ENCODE measurements around the gene KCNN3. TPM values are rescaled to one million over a fixed set of nuclear protein-coding genes. Genes with fewer than 3 reads are reported as not detected.

Gene KCNN3
- total RNA-seq, 5 donors from 2014 or later (not counting 1 experiment from before 2014, with no cell fraction given) = 0.03 to 0.23 (median 0.18) TPM

DNA sequence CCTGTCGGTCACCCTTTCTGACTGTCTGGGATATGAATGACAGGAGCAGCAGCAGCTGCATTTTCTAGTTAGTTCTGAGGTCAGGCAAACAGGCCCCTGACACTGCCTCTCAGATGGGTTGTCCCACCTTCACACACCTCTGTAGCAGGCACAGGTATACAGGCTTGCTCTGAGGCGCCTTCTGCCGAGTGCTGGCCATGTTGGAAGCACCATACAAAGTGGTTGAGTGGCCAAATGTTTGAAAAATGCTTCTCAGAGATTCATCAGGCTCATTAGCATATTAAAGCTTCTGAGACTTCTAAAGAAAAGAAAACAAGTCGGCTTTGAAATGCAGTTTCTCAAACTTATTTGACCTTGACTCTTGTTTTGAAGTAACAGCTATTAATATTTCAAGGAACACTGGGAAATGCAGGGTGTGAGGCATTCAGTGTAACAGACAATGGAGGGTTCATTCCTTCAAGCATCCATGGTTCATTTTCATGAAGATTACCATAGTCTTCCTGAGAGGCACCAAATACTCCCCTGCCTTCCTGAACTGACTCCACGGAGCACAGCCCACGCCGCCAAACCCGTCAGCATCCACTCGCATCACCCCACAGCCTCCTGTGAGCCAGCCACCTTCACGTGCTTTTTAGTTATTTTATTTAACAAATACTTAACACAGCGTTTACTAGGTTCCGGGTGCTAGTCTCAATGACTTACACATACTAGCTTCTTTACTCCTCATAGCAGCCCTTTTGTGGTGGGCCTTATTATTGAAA, 81.8 kb downstream of the KCNN3 start:
- Histone ChIP-seq H3K27me3 (replicated peaks in 1 of 2; ENCODE audit: control insufficient read depth in 2 of 2, extremely low read depth in 1 of 2, insufficient read depth in 2 of 2, low read length in 1 of 2) (no peaks in the 10 kb centered on the region), H3K36me3 (ENCODE audit: control insufficient read depth in 2 of 2, extremely low read depth in 1 of 2, insufficient read depth in 1 of 2, low read length in 1 of 2) (no peaks in the 10 kb centered on the region), H3K27ac (ENCODE audit: low read length) (no peak overlapping the region), H3K4me1 (ENCODE audit: control insufficient read depth in 1 of 2, extremely low read depth in 1 of 2, insufficient read depth in 2 of 2, low read length in 2 of 2) (peaks cover 45 to 59% of the 10 kb centered on the region in 2 experiments), H3K9me3 (no peaks in the 10 kb centered on the region), H3K4me3 (ENCODE audit: control insufficient read depth in 1 of 2, extremely low read depth in 1 of 2, low read length in 1 of 2) (no peak overlapping the region)
- Mint-ChIP-seq H3K4me1 (peaks cover 61 to 76% (median 69%) of the 10 kb centered on the region in 3 donors), H3K36me3 (no peaks in the 10 kb centered on the region), H3K27me3 (no peaks in the 10 kb centered on the region), H3K4me3 (no peak overlapping the region), H3K27ac (peak overlapping the region; percentile 43 to 44), H3K9me3 (no peaks in the 10 kb centered on the region)
- CTCF ChIA-PET = no interaction called here
- DNase-seq = no peak
- WGBS (ENCODE audit: insufficient coverage) = 94% methylated on average over 5 of the region's 12 CpGs
- POLR2A ChIA-PET = no interaction called here
- ATAC-seq (replicated peaks in 1 of 4) = no peak

DNA sequence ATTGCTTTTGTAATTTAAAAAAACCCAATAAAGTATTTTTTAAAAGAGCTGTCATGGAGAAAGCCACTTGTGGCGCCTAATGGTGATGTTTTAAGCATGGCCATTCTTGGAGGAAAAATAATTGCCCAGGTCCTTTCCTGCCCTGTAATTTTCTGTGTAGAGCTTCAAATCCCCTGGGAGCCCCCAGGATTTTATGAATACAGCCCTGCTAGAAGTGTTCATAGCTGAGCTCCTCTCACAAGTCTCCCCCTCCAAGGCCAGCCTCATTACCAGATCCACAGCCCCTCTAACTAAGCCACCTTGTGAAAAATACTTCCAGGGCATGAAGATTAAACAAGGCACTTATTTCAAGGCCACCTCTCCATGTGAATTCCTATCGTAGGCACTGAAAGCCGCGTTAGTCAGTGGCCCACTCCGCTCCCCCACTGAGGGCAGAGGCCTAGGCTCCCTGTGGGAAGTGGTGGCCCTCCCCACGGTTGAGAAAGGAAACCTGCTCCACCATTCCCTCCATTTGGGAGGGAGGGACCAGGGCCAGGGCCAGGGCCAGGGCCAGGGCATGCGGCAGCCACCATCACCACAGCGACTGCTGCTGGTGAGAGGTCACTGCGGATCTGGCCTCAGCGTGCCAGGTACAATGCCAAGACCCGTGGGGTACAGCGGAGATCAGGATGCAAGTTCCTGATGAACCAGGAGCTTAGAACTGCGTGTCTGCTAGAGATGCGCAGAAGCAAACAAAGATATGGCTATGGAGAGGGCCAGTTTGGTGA, 83.1 kb downstream of the KCNN3 start:
- no peak for ATAC-seq (replicated peaks in 1 of 4)
- Histone ChIP-seq H3K9me3 (no peaks in the 10 kb centered on the region), H3K36me3 (ENCODE audit: control insufficient read depth in 2 of 2, extremely low read depth in 1 of 2, insufficient read depth in 1 of 2, low read length in 1 of 2) (no peaks in the 10 kb centered on the region), H3K4me3 (ENCODE audit: control insufficient read depth in 1 of 2, extremely low read depth in 1 of 2, low read length in 1 of 2) (no peak overlapping the region), H3K27me3 (replicated peaks in 1 of 2; ENCODE audit: control insufficient read depth in 2 of 2, extremely low read depth in 1 of 2, insufficient read depth in 2 of 2, low read length in 1 of 2) (no peaks in the 10 kb centered on the region), H3K27ac (ENCODE audit: low read length) (no peak overlapping the region), H3K4me1 (ENCODE audit: control insufficient read depth in 1 of 2, extremely low read depth in 1 of 2, insufficient read depth in 2 of 2, low read length in 2 of 2) (peaks cover 35 to 49% of the 10 kb centered on the region in 2 experiments)
- DNase-seq = no peak
- Mint-ChIP-seq H3K27ac (peak overlapping the region; percentile 90 to 99), H3K4me1 (peaks cover 50 to 67% (median 59%) of the 10 kb centered on the region in 3 donors), H3K9me3 (no peaks in the 10 kb centered on the region), H3K4me3 (no peak overlapping the region), H3K36me3 (no peaks in the 10 kb centered on the region), H3K27me3 (no peaks in the 10 kb centered on the region)
- 95% methylated on average over 12 of the region's 14 CpGs for WGBS (ENCODE audit: insufficient coverage)
- CTCF ChIA-PET = no interaction called here
- POLR2A ChIA-PET = no interaction called here

GRCh38 chr1:154784924-154785531, 85.1 kb downstream of the KCNN3 start:
- no peaks in the 10 kb centered on the region for H3K36me3 ChIP-seq (ENCODE audit: control insufficient read depth in 2 of 2, extremely low read depth in 1 of 2, insufficient read depth in 1 of 2, low read length in 1 of 2)
- H3K4me3 ChIP-seq (ENCODE audit: control insufficient read depth in 1 of 2, extremely low read depth in 1 of 2, low read length in 1 of 2) = peak overlapping the region in 1 of 2 donors; percentile 27
- H3K9me3 ChIP-seq = no peaks in the 10 kb centered on the region
- 0% methylated on average over 1 of the region's 2 CpGs for WGBS (ENCODE audit: insufficient coverage)
- DNase-seq (peak; percentile 14 to 76 (median 53)), ATAC-seq (replicated peaks in 1 of 4) (peak; percentile 84 to 97 (median 94))
- H3K4me1 ChIP-seq (ENCODE audit: control insufficient read depth in 1 of 2, extremely low read depth in 1 of 2, insufficient read depth in 2 of 2, low read length in 2 of 2) = peaks cover 21 to 35% of the 10 kb centered on the region in 2 experiments
- H3K27ac Mint-ChIP-seq = peak overlapping the region; percentile 90 to 99
- H3K4me1 Mint-ChIP-seq = peaks cover 33 to 53% (median 44%) of the 10 kb centered on the region in 3 donors
- CTCF ChIA-PET = interaction anchor here in 1 of 2 donors (0.7 kb wide), 1 partner anchor 9 kb away, joined by 4 read pairs; no protein-coding TSS in a partner anchor
- H3K4me3 Mint-ChIP-seq = peak overlapping the region; percentile 1 to 72 (median 2)
- POLR2A ChIA-PET = no interaction called here
- peak overlapping the region; percentile 85 for H3K27ac ChIP-seq (ENCODE audit: low read length)
- H3K27me3 ChIP-seq (replicated peaks in 1 of 2; ENCODE audit: control insufficient read depth in 2 of 2, extremely low read depth in 1 of 2, insufficient read depth in 2 of 2, low read length in 1 of 2) = no peaks in the 10 kb centered on the region
- no peaks in the 10 kb centered on the region for H3K27me3 Mint-ChIP-seq
- H3K36me3 Mint-ChIP-seq = no peaks in the 10 kb centered on the region
- H3K9me3 Mint-ChIP-seq = no peaks in the 10 kb centered on the region

GRCh38 chr1:154784416-154784815, 85.7 kb downstream of the KCNN3 start:
- Histone ChIP-seq H3K4me3 (ENCODE audit: control insufficient read depth in 1 of 2, extremely low read depth in 1 of 2, low read length in 1 of 2) (peak overlapping the region in 1 of 2 donors; percentile 27), H3K4me1 (ENCODE audit: control insufficient read depth in 1 of 2, extremely low read depth in 1 of 2, insufficient read depth in 2 of 2, low read length in 2 of 2) (peaks cover 21 to 35% of the 10 kb centered on the region in 2 experiments), H3K9me3 (no peaks in the 10 kb centered on the region), H3K27me3 (replicated peaks in 1 of 2; ENCODE audit: control insufficient read depth in 2 of 2, extremely low read depth in 1 of 2, insufficient read depth in 2 of 2, low read length in 1 of 2) (no peaks in the 10 kb centered on the region), H3K27ac (ENCODE audit: low read length) (peak overlapping the region; percentile 85), H3K36me3 (ENCODE audit: control insufficient read depth in 2 of 2, extremely low read depth in 1 of 2, insufficient read depth in 1 of 2, low read length in 1 of 2) (no peaks in the 10 kb centered on the region)
- Mint-ChIP-seq H3K27me3 (no peaks in the 10 kb centered on the region), H3K4me1 (peaks cover 33 to 47% (median 44%) of the 10 kb centered on the region in 3 donors), H3K4me3 (peak overlapping the region in 1 of 3 donors; percentile 72), H3K36me3 (no peaks in the 10 kb centered on the region), H3K27ac (peak overlapping the region; percentile 90 to 99), H3K9me3 (no peaks in the 10 kb centered on the region)
- 75% methylated on average over 2 of the region's 6 CpGs for WGBS (ENCODE audit: insufficient coverage)
- ChIA-PET CTCF (no interaction called here), POLR2A (no interaction called here)
- no peak for DNase-seq
- ATAC-seq (replicated peaks in 1 of 4) = peak; percentile 3 to 15 (median 6)

DNA sequence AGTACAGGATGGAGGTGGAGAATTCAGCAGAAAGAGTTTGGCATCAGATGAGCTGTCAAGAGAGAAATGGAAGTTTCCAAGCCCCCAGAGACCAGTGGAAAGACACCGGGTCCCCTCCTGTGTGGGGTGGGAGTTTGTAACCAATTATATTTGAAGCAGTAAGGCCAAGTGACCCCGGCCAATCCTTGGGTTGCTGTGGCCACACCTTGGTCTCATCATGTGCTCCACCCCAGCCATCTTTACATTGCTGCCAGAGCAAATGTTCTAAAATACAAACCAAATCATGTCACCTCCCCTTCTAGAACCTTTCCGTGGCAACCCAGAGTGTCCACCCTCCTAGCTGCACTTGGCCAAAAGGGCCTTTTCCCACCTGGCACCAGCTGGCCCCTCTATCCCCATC, 86.1 kb downstream of the KCNN3 start:
- ChIA-PET CTCF (no interaction called here), POLR2A (no interaction called here)
- Mint-ChIP-seq H3K4me3 (peak overlapping the region in 1 of 3 donors; percentile 72), H3K9me3 (no peaks in the 10 kb centered on the region), H3K36me3 (no peaks in the 10 kb centered on the region), H3K27me3 (no peaks in the 10 kb centered on the region), H3K4me1 (peaks cover 33 to 43% (median 42%) of the 10 kb centered on the region in 3 donors), H3K27ac (peak overlapping the region; percentile 90 to 99)
- DNase-seq = no peak
- H3K27ac ChIP-seq (ENCODE audit: low read length) = peak overlapping the region; percentile 85
- no peak overlapping the region for H3K4me3 ChIP-seq (ENCODE audit: control insufficient read depth in 1 of 2, extremely low read depth in 1 of 2, low read length in 1 of 2)
- ATAC-seq (replicated peaks in 1 of 4) = no peak
- 85% methylated on average over 2 of the region's 3 CpGs for WGBS (ENCODE audit: insufficient coverage)
- H3K9me3 ChIP-seq = no peaks in the 10 kb centered on the region
- H3K36me3 ChIP-seq (ENCODE audit: control insufficient read depth in 2 of 2, extremely low read depth in 1 of 2, insufficient read depth in 1 of 2, low read length in 1 of 2) = no peaks in the 10 kb centered on the region
- H3K4me1 ChIP-seq (ENCODE audit: control insufficient read depth in 1 of 2, extremely low read depth in 1 of 2, insufficient read depth in 2 of 2, low read length in 2 of 2) = peaks cover 21 to 35% of the 10 kb centered on the region in 2 experiments
- peaks cover 0 to under 1% of the 10 kb centered on the region in 2 experiments for H3K27me3 ChIP-seq (replicated peaks in 1 of 2; ENCODE audit: control insufficient read depth in 2 of 2, extremely low read depth in 1 of 2, insufficient read depth in 2 of 2, low read length in 1 of 2)

DNA sequence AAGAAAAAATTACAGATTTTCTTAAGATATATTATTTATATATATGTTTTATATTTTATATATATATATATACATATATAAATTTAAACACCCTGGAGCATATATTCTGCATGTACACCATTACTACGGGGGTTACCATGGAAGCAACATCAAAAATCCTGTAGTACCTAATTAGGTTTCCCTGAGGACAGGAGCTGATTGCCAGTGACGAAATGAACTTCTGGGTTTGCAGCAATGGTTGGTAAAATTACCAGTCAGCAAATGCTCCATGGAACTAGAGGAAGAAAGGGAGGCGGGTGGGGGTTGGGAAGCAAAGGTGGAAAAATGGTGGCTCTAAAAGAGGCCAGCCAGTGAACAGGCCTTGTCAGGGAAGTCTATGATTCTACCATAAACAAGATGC, 89.5 kb downstream of the KCNN3 start:
- ChIA-PET CTCF (interaction anchor here in 1 of 2 donors (1.2 to 2.5 kb wide), 2 partner anchors 11 to 27 kb away, joined by 3 to 8 read pairs; no protein-coding TSS in a partner anchor), POLR2A (no interaction called here)
- peaks cover 16 to 24% of the 10 kb centered on the region in 2 experiments for H3K4me1 ChIP-seq (ENCODE audit: control insufficient read depth in 1 of 2, extremely low read depth in 1 of 2, insufficient read depth in 2 of 2, low read length in 2 of 2)
- DNase-seq (no peak), ATAC-seq (replicated peaks in 1 of 4) (no peak)
- WGBS (ENCODE audit: insufficient coverage) = 50% methylated on average over 1 of the region's 3 CpGs
- Mint-ChIP-seq H3K9me3 (no peaks in the 10 kb centered on the region), H3K36me3 (no peaks in the 10 kb centered on the region), H3K4me3 (no peak overlapping the region), H3K27me3 (no peaks in the 10 kb centered on the region), H3K27ac (no peak overlapping the region), H3K4me1 (peaks cover 23 to 29% (median 26%) of the 10 kb centered on the region in 3 donors)
- H3K9me3 ChIP-seq = no peaks in the 10 kb centered on the region
- H3K4me3 ChIP-seq (ENCODE audit: control insufficient read depth in 1 of 2, extremely low read depth in 1 of 2, low read length in 1 of 2) = no peak overlapping the region
- no peak overlapping the region for H3K27ac ChIP-seq (ENCODE audit: low read length)
- peaks cover 0 to 9% of the 10 kb centered on the region in 2 experiments for H3K27me3 ChIP-seq (replicated peaks in 1 of 2; ENCODE audit: control insufficient read depth in 2 of 2, extremely low read depth in 1 of 2, insufficient read depth in 2 of 2, low read length in 1 of 2)
- H3K36me3 ChIP-seq (ENCODE audit: control insufficient read depth in 2 of 2, extremely low read depth in 1 of 2, insufficient read depth in 1 of 2, low read length in 1 of 2) = no peaks in the 10 kb centered on the region
